Ovary (tissue), 9 donors: ENCODE data around the gene MT3. TPM values are rescaled to one million over a fixed set of nuclear protein-coding genes. Genes with fewer than 3 reads are reported as not detected.

Experiments used
- DNase-seq, 5 donors: peaks; one replicate each; pipeline ENCODE4 v3.0.0-alpha.2; 2019 to 2020
- H3K27ac ChIP-seq, 2 donors: fragments of 200-600 bp; one replicate each; pipeline versions ENCODE4 v1.5.1 to v1.8.0; 2019 to 2022
- H3K27me3 ChIP-seq: fragments of 200-600 bp; one replicate; pipeline ENCODE4 v1.8.0; 2022
- H3K36me3 ChIP-seq: fragments of 200-600 bp; sonication (generic); one replicate; pipeline ENCODE4 v1.5.1; 2019
- H3K4me1 ChIP-seq: one replicate; pipeline ENCODE4 v1.8.1; 2013; ENCODE audit warnings: mild to moderate bottlenecking, moderate library complexity; ENCODE audit not compliant: insufficient read depth
- H3K4me3 ChIP-seq: fragments of 200-600 bp; sonication (generic); one replicate; pipeline ENCODE4 v1.5.1; 2017
- H3K9me3 ChIP-seq, 2 donors: fragments of 200-600 bp in 1 of 2; sonication (generic) in 1 of 2; one replicate each; pipeline versions ENCODE4 v1.5.1 to v1.8.1; 2013 to 2019; ENCODE audit warnings: mild to moderate bottlenecking in 1 of 2, moderate library complexity in 1 of 2
- EP300 ChIP-seq: sonication (generic); formaldehyde crosslinking; IDR thresholded peaks from one replicate; pipeline ENCODE4 v1.6.1; 2017; ENCODE audit warnings: antibody characterized with exemption
- POLR2A ChIP-seq: fragments of 450-650 bp; IDR thresholded peaks from one replicate; pipeline ENCODE4 v1.6.1; 2017; ENCODE audit warnings: antibody characterized with exemption, mild to moderate bottlenecking, moderate library complexity
- WGBS, 3 donors: extraction: QIAGEN DNeasy Blood & Tissue Kit in 1 of 3; methylation state at CpG; one replicate each; pipeline versions ENCODE4 v1.1.5 to v1.1.7; 2013 to 2017; 5-methylcytosine and 5-hydroxymethylcytosine counted together
- intact Hi-C, 4 donors: fragments of 100-400 bp; cut with DNase I; formaldehyde crosslinking; loops; one replicate each; pipeline versions ENCODE4 v1.11.0 to v1.15.1; 2022 to 2023
- polyA plus RNA-seq, 2 donors: library from polyadenylated mRNA; stranded (reverse); fragments of 200-250 nt in 1 of 2; fragments of 350-450 nt in 1 of 2; fragmentation: Illumina TruSeq in 1 of 2; extraction: RNeasy Lipid Tissue Mini Kit (QIAGEN cat#74804) in 1 of 2; gene quantifications; one replicate each; pipeline ENCODE4 v1.2.3, GENCODE V29; 2013 to 2014
- total RNA-seq, 7 donors: library from RNA; depleted of rRNA in 2 of 7; stranded (reverse); fragments of >200 nt in 2 of 7; fragmentation: NEBNext Ultra II Directional in 3 of 7; extraction: Animal tissue kit (Norgen Biotek cat#: 25700) in 3 of 7; gene quantifications; one replicate each; pipeline versions ENCODE4 v1.1.0 to v1.2.4, GENCODE V29; 2016 to 2023
- TF ChIP-seq, protein P1 (sequence below), 3 donors: fragments of 450-650 bp in 2 of 3; fragments of 200-600 bp in 1 of 3; IDR thresholded peaks; one replicate each; pipeline versions ENCODE4 v1.5.1 to v1.8.0; 2016 to 2022; ENCODE audit warnings: antibody characterized with exemption in 3 of 3, mild to moderate bottlenecking in 1 of 3
- donor health status: DM: no; HTN: no; CAD: no; lungs with moderate emphysema.
- donor health status: DM: no; HTN: no; CAD: no.
- donor health status: Bipolar disorder and iron deficiency.
- donor health status: DM: yes; HTN: yes; CAD: no.
- donor health status: DM: no; HTN: no; CAD: no.
- donor health status: DM: yes; HTN: yes; CAD: no.

The MT3 gene
- total and polyA plus RNA-seq, 9 donors = 0.53 to 4.8 (median 1.4) TPM; not detected in 3

DNA sequence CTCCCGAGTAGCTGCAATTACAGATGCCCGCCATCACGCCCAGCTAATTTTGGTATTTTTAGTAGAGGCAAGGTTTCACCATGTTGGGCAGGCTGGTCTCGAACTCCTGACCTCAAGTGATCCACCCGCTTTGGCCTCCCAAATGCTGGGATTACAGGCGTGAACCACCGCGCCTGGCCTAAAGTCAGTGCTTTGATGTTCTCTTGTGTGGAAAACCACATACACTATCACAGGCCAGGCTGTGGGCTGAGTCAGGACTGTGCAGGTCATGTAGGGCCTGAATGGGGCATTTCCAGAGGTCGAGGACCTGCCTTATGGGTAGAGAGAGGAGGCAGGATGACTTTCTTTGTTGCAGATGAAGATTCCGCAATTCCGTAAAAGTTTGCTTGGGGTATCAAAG, 5.1 kb upstream of the MT3 start:
- no peak for DNase-seq
- intact Hi-C loops = loop anchor here in 2 of 4 donors (10.0 kb wide), 2 partner anchors 69 to 101 kb away; partner anchors contain the start of gene MT1X (in 1 of the 2)
- Histone ChIP-seq H3K9me3 (no peaks in the 10 kb centered on the region), H3K36me3 (no peaks in the 10 kb centered on the region), H3K4me1 (no peaks in the 10 kb centered on the region), H3K27ac (no peak overlapping the region), H3K4me3 (no peak overlapping the region), H3K27me3 (no peaks in the 10 kb centered on the region)
- TF ChIP-seq, protein P1, sequence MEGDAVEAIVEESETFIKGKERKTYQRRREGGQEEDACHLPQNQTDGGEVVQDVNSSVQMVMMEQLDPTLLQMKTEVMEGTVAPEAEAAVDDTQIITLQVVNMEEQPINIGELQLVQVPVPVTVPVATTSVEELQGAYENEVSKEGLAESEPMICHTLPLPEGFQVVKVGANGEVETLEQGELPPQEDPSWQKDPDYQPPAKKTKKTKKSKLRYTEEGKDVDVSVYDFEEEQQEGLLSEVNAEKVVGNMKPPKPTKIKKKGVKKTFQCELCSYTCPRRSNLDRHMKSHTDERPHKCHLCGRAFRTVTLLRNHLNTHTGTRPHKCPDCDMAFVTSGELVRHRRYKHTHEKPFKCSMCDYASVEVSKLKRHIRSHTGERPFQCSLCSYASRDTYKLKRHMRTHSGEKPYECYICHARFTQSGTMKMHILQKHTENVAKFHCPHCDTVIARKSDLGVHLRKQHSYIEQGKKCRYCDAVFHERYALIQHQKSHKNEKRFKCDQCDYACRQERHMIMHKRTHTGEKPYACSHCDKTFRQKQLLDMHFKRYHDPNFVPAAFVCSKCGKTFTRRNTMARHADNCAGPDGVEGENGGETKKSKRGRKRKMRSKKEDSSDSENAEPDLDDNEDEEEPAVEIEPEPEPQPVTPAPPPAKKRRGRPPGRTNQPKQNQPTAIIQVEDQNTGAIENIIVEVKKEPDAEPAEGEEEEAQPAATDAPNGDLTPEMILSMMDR (IDR thresholded peaks at IDR 0.05) = no peak
- TF ChIP-seq EP300 (no peak), POLR2A (no peak)
- WGBS, 3 donors = 86 to 93% (median 92%) methylated on average over 11 of the region's 11 CpGs

DNA sequence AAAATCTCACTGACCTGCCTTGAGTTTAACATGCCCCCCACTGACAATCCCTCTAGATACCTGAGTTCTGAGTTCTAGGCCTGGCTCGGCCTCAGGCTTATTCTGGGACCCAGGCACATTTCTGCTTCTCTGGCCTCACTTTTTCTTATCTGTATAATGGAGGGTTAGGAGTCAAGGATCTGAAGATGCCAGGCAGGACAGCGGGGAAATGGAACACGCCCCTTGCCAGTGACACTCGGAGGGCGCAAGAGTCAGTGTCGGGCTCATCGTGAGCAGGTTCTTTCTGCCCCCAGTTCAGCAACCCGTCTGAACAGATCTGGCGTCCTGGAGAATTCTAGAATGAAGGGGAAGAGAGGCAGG, 567 bp upstream of the MT3 start:
- Histone ChIP-seq H3K9me3 (no peaks in the 10 kb centered on the region), H3K27ac (no peak overlapping the region), H3K4me1 (peaks cover 3% of the 10 kb centered on the region), H3K27me3 (no peaks in the 10 kb centered on the region), H3K4me3 (no peak overlapping the region), H3K36me3 (no peaks in the 10 kb centered on the region)
- intact Hi-C loops = loop anchor here in 2 of 4 donors (10.0 kb wide), 2 partner anchors 74 to 96 kb away; partner anchors contain the start of gene MT1X (in 1 of the 2)
- 26 to 34% (median 30%) methylated on average over 9 of the region's 9 CpGs for WGBS, 3 donors
- TF ChIP-seq, protein P1 (IDR thresholded peaks at IDR 0.05) = no peak
- TF ChIP-seq EP300 (no peak), POLR2A (no peak)
- no peak for DNase-seq

DNA sequence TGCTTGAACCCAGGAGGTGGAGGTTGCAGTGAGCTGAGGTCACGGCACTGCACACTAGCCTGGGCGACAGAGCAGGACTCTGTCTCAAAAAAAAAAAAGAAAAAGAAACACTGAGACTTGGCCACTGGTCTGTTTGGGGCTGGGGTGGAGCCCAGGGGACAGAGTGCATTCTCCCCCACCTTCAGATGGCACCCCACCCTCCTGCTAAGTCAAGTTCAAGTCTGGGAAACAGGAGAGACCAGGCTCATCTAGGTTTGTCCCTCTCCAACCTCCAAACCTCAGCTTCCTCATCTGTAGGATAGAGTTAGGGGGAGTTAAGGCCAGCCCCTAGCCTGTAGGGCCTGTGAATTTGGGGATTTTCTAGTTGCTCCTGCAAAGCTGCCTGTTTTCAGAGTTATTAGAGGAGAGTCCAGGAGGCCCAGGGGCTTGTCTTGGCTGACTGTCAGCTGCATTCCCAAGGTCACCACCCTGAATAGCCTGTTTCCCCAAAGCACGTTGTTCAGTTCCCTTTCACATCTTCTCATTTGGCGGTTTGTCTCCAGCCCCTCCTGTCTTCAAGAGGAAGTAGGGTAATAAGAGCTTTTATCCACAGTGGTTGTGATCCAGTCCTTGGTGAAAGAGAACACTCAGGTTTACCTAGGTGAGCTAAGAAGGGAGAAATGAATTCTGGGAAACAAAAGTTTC, 2.2 kb downstream of the MT3 start:
- H3K27ac ChIP-seq = no peak overlapping the region
- no peak for DNase-seq
- TF ChIP-seq POLR2A (no peak), EP300 (no peak)
- TF ChIP-seq, protein P1 (IDR thresholded peaks at IDR 0.05) = no peak
- H3K27me3 ChIP-seq = no peaks in the 10 kb centered on the region
- intact Hi-C loops = loop anchor here in 1 of 4 donors (2.0 kb wide), 1 partner anchor 25 kb away; no protein-coding TSS in a partner anchor
- peaks cover 3% of the 10 kb centered on the region for H3K4me1 ChIP-seq
- H3K9me3 ChIP-seq = no peaks in the 10 kb centered on the region
- 48 to 53% (median 51%) methylated on average over 4 of the region's 4 CpGs for WGBS, 3 donors
- no peaks in the 10 kb centered on the region for H3K36me3 ChIP-seq
- no peak overlapping the region for H3K4me3 ChIP-seq

DNA sequence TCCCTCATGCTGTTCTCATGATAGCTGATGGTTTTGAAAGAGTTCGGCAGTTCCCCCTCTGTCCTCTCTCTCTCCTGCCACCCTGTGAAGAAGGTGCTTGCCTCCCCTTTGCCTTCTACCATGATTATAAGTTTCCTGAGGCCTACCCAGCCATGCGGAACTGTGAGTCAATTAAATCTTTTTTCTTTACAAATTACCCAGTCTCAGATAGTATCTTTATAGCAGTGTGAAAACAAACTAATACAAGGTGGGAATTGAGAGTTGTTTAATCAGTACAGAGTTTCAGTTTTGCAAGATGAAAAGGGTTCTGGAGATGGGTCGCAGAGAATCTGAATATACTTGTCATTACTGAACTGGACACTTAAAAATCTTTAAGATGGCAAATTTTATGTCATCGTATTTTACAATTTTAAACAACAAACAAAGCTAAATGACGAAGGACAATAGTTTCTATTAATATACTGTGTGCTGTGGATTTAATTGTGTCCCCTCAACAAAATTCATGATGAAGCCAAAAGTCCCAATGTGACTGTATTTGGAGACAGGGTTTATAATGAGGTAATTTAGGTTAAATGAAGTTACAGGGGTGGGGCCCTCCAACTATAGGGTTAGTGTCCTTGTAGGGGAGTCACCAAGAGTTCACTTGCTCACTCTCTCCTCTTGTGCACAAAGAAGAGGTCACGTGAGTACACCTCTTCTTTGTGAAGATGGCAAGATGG, 4.4 kb downstream of the MT3 start:
- intact Hi-C loops = loop anchor here in 1 of 4 donors (2.0 kb wide), 1 partner anchor 27 kb away; no protein-coding TSS in a partner anchor

More for the DNA sequence above, 4.4 kb downstream of the MT3 start:
- no peaks in the 10 kb centered on the region for H3K9me3 ChIP-seq
- 77 to 94% (median 82%) methylated on average over 6 of the region's 6 CpGs for WGBS, 3 donors
- no peaks in the 10 kb centered on the region for H3K36me3 ChIP-seq
- peaks cover 3% of the 10 kb centered on the region for H3K4me1 ChIP-seq
- no peak overlapping the region for H3K4me3 ChIP-seq
- H3K27ac ChIP-seq = no peak overlapping the region
- TF ChIP-seq, protein P1 (IDR thresholded peaks at IDR 0.05) = no peak
- TF ChIP-seq EP300 = no peak
- no peak for TF ChIP-seq POLR2A
- H3K27me3 ChIP-seq = no peaks in the 10 kb centered on the region
- no peak for DNase-seq
